ENCODE data around the gene MRPL2.

Gene MRPL2

DNA sequence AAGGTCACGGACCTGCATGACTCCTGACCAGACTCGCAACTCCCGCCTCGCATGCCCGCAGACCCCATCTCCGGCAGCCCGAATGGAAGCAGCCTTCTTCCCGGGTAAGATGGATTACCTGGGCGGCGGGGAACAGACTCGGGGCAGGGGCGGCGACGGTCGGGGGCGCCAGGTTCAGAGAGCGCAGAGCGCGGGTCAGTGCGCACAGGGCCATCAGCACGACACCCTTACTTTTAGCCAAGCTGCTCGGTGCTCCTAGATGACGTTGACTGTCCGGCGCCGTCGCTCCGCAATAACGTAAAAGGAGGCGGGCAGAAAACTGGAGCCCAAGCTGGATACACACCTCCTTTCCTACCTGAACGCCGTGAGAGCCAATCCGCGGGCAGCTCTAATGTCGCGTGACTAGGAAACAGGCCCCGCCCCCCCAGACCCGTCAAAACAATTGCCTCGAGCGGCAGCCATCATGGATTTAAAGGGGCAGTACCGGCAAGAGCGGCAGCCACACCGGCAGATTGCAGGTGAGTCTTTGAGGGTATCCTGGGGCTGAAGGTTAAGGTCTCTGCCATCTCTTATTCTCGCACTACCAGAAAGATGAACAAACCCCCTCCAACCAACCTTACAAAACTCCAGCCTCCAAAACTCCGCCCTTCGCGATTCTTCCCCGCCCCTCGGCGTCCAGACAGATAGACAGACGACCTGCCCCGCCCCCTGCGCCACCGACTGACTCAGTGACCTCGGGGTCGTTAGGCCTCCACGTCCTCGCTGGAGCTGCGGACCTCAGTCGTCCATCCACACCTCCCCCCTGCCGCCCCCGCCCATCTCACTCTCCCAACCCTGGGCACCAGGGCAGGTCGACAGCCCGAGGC is at the start of gene MRPL2, which contains the start of gene KLC4:
MRPL2 (minus strand) TSS at position 267 of the 866 bp plus-strand sequence; CDS start at position 214, 53 bp downstream.
KLC4 (plus strand) TSS at position 464 of the 866 bp plus-strand sequence. CDS start 1,705 bp downstream, outside the sequence.
- peak; percentile 100 for DNase-seq (ENCODE audit: low spot score)

DNA sequence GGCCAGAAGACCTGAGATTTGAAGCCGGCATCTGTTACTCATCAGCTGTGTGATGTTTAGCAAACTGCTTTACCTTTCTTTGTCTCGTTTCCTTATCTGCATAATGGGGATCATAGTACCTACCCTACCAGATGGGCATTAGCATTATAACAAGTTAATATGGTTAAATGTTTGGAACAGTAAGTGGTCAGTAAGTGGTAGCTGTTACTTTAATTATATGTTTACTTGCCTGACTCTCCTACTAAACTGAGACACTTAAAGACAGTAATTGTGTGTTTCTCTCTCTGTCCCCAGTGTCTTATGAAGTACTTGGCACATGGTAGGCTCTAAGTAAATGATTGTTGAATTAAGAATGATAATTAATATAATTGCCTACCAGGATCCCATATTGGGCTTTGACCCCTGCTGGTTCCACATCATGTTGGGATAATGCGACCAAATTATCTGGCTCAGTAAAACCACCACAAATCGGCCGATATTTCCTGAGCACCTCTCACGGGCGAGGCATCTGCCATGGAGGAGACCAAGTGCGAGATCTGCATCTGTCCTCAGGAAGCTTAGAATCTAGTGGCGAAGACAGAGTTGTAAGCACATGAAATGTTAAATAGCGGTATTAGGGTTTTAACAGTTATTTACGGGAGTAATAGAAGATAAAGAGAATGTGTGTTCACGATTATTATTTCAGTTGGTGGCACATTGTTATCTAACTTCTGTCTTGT is 48.3 kb upstream of the MRPL2 start:
- no peak for DNase-seq (ENCODE audit: low spot score)

DNA sequence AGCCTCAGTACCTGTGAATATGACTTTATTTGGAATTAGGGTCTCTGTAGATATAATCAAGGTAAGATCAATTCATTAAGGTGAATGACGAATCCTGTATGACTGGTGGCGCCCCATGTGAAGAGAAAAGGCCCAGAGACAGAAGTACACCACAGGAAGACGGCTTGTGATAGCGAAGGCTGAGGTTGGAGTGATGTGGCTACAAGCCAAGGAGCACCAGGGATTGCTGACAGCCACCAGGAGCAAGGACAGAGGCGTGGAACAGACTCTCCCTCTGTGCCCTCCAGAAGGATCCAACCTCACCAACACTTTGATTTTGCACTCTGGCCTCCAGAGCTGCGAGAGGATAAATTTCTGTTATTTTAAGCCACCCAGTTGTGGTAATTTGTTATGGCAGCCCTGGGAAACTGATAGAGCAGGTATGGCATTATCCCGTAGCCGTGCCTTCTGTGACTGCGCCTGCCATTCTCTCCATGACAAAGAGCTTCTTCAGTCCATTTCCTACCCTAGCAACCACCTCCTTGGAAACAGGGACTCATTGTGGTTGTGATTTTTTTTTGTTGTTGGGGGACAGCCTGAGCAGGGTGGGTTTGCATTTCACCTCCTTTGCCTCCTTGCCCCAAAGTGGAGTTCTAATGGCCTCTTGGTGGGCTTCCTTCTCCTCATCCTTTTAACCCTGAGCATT is 46.4 kb upstream of the MRPL2 start:
- no peak for DNase-seq (ENCODE audit: low spot score)

DNA sequence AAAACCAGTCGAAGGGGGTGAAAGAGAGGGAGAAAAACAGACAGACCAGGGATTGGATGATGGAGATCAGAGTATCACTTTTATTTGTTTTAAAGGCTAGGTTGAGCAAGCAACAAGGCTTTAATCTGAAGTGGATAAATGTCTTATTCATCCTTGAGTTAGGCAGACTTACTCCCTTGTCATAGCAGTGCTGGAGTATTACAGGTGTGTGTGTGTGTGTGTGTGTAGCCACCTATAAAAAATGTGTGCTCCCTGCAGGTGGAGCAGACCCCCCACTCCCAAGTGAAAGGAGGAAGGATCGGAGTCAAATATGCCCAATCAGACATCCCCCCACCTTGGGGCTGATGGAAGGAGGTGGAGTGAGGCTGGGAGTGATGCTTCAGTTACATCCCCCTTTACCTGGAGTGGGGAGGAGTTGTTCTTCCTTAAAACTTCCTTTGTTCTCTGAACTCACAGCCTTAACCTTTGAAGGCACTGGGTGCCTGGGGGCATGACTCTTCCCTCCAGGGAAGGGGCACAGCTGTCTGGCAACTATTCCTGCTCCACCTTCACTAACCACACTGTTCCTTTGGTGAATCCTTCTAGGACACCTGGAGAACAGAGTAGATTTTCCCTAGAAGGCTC is 44.1 kb upstream of the MRPL2 start:
- DNase-seq (ENCODE audit: low spot score) = no peak

DNA sequence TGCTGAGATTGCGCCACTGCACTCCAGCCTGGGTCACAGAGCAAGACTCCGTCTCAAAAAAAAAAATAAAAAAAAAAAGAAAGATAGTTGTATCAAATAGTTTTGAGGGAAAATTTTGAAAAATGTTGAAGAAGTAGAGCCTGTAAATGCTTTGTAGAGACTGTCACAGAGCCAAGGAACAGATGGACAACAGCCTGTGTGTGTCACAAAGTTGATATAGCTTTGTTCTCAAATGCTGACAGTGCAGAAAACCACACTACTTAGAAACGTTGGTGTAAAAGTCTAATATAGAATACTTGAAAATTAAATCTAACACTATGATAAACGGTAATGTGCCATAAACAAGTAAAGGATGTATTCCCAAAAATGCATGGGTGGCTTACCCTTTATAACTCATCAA is 42.3 kb upstream of the MRPL2 start:
- no peak for DNase-seq (ENCODE audit: low spot score)

DNA sequence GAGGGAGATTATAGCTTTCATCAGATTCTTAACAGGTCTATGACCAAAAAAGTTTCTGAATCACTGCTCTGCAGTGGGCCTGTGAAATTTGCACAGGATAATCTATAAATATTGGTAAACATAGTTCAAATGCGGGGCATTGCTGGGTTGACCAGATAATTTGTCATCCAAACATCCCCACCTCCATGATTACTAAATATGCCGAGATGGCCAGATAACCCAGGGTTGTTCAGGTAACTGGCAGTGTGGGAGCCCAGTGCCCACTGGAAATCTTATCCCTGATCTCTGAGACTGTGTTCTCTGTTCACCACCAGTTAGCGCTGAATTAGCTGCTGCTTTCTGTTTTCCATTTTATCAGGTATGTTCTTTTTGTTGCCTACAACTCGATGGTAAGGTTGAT is 38.3 kb upstream of the MRPL2 start:
- no peak for DNase-seq (ENCODE audit: low spot score)

DNA sequence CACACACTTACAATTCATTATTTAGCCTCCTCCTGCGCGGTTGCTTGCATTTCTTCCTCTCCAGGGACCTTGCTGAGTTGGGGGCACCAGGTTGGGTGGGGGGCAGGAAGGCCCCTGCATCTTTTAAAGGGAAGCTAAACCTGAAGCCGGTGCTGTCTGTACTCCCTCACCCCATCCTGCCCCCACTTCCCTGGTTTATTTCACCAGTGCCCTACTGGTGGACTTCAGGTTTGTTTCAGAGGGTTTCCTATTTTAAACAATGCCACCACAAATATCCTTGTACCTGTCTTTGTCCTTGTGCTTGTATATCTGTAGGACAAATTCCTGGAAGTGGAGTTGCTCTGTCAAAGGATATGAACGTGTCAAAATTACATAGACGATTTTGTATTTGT is 37.9 kb upstream of the MRPL2 start:
- no peak for DNase-seq (ENCODE audit: low spot score)

DNA sequence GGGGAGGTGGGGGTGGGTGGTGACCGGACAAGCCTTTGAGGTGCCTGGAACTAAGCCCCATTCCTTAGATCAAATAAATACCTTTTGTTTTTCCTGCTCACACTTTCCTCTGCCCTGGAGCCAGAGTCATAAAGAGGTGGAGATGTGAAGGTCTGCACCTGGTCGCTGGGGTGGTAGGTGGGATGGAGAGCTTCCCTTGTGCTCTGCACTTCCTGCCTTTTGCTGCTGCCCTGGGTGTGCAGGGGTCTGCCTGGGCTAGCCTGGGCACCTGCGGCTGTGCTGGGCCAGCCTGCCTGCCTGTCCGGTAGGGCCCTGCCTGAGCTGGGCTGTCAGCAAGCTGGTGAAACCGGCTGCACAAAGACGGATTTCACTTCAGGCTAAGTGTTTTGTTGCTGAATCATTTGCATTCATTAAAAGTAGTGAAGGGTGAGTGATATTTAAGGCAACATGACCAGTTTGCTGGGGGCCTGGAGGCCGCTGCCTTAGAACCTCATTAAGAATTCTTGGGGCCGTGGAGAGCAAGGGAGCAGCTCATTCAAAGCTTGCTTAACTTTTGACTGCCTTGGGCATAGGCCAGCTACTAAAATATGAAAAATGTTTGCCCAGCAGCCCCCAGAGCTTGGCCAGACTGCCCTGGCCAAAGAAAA is 37.3 kb upstream of the MRPL2 start:
- no peak for DNase-seq (ENCODE audit: low spot score)

DNA sequence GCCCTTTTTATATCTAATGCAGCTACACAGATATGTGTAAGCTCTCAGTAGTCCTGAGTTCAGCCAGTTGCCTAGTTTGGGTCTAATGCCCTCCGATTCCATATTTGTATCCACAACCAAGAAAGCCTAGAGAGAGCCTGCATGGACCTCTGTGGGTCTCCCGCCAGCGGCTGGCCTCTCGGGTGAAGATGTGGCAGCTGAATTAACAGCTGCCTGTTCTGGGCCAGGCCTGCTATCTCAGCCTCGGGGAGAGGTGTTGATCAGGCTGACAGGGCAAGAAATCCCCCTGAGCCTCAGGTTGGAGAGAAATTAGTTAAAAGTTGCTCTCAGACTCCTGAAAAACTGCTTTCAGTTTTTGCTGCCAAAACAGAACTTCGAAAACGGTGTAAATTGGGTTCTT is 36.7 kb upstream of the MRPL2 start:
- DNase-seq (ENCODE audit: low spot score) = no peak

DNA sequence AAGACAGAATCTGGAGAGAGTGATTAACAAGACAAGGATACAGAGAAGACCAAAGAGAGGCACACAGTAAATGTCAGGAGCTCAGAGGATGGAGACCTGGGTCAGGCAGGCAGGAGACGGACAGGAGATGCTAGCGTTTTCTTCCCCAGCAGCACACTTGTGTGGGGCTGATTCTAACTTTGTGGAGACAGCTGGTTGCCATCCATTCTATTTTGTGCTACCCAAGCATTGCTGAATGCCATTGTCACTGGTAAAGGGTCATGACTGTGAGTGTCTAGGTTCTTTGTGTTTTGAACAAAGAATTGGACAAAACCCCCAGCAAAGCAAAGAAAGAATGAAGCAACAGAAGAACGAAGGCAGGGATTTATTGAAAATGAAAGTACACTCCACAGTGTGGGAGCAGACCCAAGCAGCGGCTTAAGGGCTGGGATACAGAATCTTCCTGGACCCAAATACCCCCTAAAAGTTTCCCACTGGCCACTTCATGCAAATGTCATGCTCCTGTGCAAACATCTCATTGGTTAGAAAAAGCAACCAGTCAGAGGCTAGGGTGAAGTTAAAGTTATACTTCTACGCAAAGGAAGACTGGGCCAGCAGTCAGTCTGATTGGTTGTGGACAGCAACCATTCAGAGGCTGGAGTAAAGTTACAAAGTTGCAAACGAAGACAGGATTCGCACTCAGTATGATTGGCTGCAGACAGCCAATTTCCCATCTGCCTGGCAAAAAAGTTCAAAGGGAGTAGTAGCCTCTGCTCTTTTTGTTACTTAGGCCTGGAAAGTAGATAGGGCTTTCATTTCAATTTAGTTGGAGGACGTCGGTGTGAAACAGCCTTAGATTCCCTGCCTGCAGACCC is 34.4 kb upstream of the MRPL2 start:
- peak; percentile 75 for DNase-seq (ENCODE audit: low spot score)

DNA sequence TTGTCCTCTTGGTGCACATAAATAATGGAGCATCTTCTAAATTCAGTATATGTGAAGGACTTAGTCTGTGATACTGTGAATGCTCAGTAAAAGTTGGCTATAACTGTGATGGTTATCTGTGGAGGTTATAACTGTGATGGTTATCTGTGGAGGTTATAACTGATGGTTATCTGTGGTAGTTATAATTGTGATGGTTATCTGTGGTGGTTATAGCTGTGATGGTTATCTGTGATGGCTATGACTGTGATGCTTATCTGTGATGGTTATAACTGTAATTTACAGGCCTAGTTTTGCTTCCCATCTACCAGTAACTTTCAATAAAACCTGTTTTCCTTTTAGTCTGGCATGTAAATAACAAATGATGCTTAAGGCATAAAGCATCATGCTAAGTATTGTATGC is 33.4 kb upstream of the MRPL2 start:
- no peak for DNase-seq (ENCODE audit: low spot score)

DNA sequence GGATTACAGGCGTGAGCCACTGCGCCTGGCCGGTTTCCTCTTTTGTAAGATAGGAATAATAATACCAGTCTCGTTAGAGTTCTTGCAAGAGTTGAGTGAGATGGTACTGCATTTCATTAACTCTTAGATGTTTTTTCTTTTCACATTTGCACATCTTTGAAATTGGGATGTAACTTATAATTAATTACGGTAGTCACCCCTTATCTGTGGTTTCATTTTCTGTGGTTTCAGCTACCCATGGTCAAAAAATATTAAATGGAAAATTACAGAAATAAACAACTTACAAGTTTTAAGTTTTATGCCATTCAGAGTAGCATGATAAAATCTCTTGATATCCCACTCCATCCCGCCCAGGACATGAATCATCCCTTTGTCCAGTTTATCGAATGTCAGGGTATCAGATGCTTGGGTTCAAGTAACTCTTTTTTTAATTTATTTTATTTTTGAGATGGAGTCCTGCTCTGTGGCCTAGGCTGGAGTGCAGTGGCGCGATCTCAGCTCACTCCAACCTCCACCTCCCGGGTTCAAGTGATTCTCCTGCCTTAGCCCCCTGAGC is 32.3 kb upstream of the MRPL2 start:
- DNase-seq (ENCODE audit: low spot score) = no peak

DNA sequence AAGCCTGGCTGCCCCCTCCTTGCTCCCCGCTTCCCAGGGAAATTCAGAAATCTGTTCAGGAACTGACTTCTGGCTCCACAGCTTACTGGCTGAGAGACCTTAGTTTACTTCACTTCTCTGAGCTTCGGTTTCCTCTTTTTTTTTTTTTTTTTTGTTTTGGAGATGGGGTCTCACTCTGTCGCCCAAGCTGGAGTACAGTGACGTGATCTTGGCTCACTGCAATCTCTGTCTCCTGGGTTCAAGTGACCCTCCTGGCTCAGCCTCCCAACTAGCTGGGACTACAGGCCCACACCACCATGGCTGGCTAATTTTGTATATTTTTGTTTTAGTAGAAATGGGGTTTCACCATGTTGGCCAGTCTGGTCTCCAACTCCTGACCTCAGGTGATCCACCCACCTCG is 31.8 kb upstream of the MRPL2 start:
- DNase-seq (ENCODE audit: low spot score) = no peak

DNA sequence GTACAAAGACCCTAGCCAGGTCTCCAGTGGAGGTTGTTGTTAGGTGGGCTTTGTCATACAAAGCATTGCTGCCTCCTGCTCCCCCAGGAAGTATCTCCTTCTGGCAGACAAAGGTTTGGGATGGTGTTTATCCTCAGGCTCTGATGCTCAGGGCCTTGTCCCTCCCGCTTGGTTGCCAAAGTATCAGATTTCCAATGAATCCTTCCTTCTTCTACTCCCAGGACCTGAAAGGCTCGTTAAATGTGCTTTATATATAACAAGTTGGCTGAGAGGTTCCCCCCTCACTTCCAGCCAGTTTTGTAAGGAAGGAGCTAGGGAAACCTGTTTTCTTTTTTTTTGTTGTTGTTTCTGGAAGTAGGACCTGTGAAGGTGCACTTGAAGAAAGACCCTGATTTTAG is 31.3 kb upstream of the MRPL2 start:
- DNase-seq (ENCODE audit: low spot score) = peak; percentile 50

DNA sequence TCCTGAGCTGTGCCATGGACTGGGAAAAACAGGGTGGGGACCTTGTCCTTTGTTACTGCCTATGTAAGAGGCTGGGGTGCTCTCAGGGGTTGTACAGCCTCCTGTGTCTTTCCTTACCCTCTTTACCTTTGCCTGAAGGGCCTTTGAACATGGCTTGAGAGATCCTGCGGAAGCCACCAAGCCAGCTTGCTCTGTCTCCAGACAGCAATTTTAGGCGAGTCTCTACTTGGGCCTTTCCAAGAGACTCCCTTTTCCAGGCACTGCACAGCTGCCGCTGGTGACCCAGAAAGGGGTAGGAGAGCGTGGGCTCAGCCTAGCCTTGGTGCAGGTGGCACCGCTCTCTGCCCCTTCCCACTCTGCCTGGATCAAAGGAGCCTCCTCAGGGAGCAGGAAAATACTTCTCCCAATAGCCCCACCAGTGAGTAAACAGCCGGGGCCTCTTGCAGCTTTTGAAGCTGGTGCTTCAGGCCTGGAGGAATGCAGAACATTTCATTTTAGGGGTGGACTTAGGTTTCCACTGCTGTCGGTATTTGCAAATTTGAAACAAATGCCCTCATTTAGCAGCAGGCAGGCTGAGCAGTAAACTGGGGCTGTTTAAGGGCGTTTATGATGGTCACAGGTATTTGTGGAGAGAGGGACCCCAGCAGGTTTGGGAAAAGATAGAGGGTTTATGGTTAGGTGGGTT is 30.8 kb upstream of the MRPL2 start:
- peak; percentile 40 for DNase-seq (ENCODE audit: low spot score)

DNA sequence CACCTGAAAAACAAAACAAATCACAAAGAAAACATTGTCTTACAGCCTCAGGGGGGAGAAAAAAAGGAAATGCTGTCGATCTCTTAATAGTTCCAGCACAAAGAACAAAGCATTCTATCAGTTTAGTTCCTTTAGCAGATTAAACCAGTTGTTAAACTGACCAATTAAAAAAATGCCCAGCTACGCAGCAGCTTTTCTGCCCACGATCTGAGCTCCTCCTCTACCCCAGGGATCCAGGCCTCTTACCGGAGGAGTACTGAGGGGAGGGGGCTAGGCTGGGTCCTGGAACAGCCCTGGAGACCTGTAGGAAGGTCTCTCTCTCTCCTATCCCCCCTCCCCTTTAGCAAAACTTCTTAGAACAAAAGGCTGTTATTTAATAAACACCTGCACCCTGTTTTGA is 30.2 kb upstream of the MRPL2 start:
- no peak for DNase-seq (ENCODE audit: low spot score)

DNA sequence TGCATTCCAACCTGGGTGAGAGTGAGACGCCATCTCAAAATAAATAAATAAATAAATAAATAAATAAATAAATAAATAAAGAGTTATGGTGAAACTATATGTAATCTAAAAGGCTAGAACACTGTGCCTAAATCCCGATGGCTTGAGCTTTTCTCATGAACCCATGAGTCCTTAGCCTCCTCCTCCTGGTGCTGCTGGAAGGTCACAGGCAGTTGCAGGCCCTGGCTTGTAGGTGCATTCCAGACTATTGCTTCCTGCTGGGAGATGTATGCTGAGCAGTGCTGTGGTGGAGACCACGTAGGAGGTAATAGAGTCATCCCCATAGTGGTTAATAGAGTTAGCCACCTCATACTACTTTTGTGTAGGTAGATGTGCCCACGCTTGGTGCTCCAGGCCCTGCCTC is 29.4 kb upstream of the MRPL2 start:
- no peak for DNase-seq (ENCODE audit: low spot score)

DNA sequence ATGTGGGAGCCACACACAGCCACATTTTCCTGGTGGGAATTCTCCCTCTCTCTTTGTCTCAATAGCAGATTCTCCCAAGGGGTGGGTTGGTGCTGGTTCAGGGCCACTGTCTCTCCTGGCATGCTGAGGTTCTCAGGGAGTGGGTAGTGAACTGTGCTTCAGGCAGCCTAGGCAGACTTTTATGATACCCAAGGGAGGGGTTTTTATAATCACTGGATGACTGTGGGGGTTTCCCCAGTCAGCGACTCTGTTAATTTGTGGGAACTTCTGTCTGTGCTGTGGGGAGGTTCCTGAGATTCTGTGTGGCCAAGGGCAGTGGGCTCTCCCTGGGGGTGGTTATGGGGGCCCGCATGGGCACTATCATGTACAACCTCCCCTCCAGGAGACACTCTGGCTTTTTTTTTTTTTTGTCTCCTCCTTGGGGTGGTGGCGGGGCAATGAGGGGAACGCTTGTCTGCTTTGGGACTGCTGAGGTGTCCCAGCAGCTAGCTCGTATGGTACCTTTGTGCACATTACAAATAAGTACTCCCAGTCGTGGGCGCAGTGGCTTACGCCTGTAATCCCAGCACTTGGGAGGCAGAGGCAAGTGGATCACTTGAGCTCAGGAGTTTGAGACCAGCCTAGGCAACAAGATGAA is 26.9 kb upstream of the MRPL2 start:
- DNase-seq (ENCODE audit: low spot score) = no peak

Measured in cerebellar cortex (tissue), 1 donor.